OCI-LY1 (cell line): ENCODE data around the gene DDX50.
"Not testable (repeated sequence)": the region's sequence is repeated elsewhere in the genome, so short reads cannot be mapped to it uniquely, and the experiment has no call there.

Source experiments
- H2AFZ ChIP-seq: fragments of 200-600 bp; sonication (generic), shearing (Covaris generic); 2 replicates; pipeline ENCODE4 v1.6.0; 2014; ENCODE audit warnings: antibody characterized with exemption, mild to moderate bottlenecking, low read length
- H3F3A ChIP-seq: fragments of 200-600 bp; sonication (generic), shearing (Covaris generic); 2 replicates; pipeline ENCODE4 v1.6.0; 2014; ENCODE audit warnings: mild to moderate bottlenecking, antibody characterized with exemption, low read length, moderate library complexity; ENCODE audit not compliant: insufficient read depth
- H3K27ac ChIP-seq: fragments of 200-600 bp; sonication (generic); 2 replicates; pipeline ENCODE4 v1.5.1; 2014; ENCODE audit warnings: low read length, mixed run types, mild to moderate bottlenecking, low read depth; ENCODE audit not compliant: poor library complexity, severe bottlenecking
- H3K27me3 ChIP-seq: fragments of 200-600 bp; sonication (generic); 2 replicates; pipeline ENCODE4 v1.6.0; 2014; ENCODE audit warnings: antibody characterized with exemption, mild to moderate bottlenecking, low read length, moderate library complexity; ENCODE audit not compliant: insufficient read depth
- H3K36me3 ChIP-seq: fragments of 200-600 bp; sonication (generic); 2 replicates; pipeline ENCODE4 v1.6.1; 2014; ENCODE audit warnings: mild to moderate bottlenecking, antibody characterized with exemption, low read length, moderate library complexity, mixed read lengths; ENCODE audit not compliant: insufficient read depth
- H3K4me1 ChIP-seq: fragments of 200-600 bp; sonication (generic); 2 replicates; pipeline ENCODE4 v1.5.1; 2014; ENCODE audit warnings: mild to moderate bottlenecking, low read length, moderate library complexity; ENCODE audit not compliant: insufficient read depth, severe bottlenecking
- H3K4me2 ChIP-seq: fragments of 200-600 bp; sonication (generic), shearing (Covaris generic); 2 replicates; pipeline ENCODE4 v1.6.1; 2014; ENCODE audit warnings: low read length
- H3K4me3 ChIP-seq: fragments of 200-600 bp; sonication (generic); 2 replicates; pipeline ENCODE4 v1.5.1; 2014; ENCODE audit warnings: low read length, low read depth, mild to moderate bottlenecking, mixed read lengths; ENCODE audit not compliant: poor library complexity, severe bottlenecking
- H3K79me2 ChIP-seq: fragments of 200-600 bp; shearing (Covaris generic); 2 replicates; pipeline ENCODE4 v1.6.1; 2016; ENCODE audit warnings: mixed run types, low read length, mixed read lengths; ENCODE audit not compliant: insufficient read depth
- H3K9ac ChIP-seq: fragments of 200-600 bp; sonication (generic), shearing (Covaris generic); 2 replicates; pipeline ENCODE4 v1.6.1; 2014; ENCODE audit warnings: mild to moderate bottlenecking, low read length, mixed read lengths
- H3K9me2 ChIP-seq: fragments of 200-600 bp; sonication (generic), shearing (Covaris generic); 2 replicates; pipeline ENCODE4 v1.6.1; 2014; ENCODE audit warnings: low read depth, mild to moderate bottlenecking, low read length, mixed read lengths
- H3K9me3 ChIP-seq: fragments of 200-600 bp; shearing (Covaris generic); 2 replicates; pipeline ENCODE4 v1.6.1; 2014; ENCODE audit warnings: low read length, mixed read lengths
- H4K20me1 ChIP-seq: fragments of 200-600 bp; sonication (generic), shearing (Covaris generic); 2 replicates; pipeline ENCODE4 v1.6.0; 2016; ENCODE audit warnings: mild to moderate bottlenecking, low read length; ENCODE audit not compliant: insufficient read depth
- EZH2 ChIP-seq: fragments of 200-600 bp; sonication (generic), shearing (Covaris generic); IDR thresholded peaks from 2 replicates; pipeline ENCODE4 v1.8.0; 2017; ENCODE audit warnings: borderline replicate concordance, mixed run types, mild to moderate bottlenecking, antibody characterized with exemption, low read length, moderate library complexity, mixed read lengths
- TF ChIP-seq, protein P1 (sequence below): fragments of 200-600 bp; sonication (generic), shearing (Covaris generic); IDR thresholded peaks from 2 replicates; pipeline ENCODE4 v1.5.1; 2017; ENCODE audit warnings: mild to moderate bottlenecking, antibody characterized with exemption, low read length, moderate library complexity, mixed read lengths

DDX50 gene

DNA sequence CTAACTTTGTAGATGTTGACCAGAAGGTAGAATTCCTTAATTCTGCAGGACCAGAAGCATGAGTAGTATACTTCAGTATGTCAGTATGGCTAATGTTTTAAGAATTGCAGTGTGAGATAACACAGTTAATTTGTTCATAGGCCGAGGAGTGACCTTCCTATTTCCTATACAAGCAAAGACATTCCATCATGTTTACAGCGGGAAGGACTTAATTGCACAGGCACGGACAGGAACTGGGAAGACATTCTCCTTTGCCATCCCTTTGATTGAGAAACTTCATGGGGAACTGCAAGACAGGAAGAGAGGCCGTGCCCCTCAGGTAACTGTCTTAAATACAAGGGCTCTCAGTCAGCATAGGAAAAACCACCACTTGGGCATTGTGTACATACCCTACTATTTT lies 62.0 kb downstream of the DDX50 start:
- Histone ChIP-seq H2AFZ (no peak overlapping the region), H3K79me2 (peaks cover 40% of the 10 kb centered on the region), H3K4me3 (no peak overlapping the region), H3K9me3 (no peaks in the 10 kb centered on the region), H4K20me1 (0 out of 2 replicates have a peak, but pooled peaks cover 3% of the 10 kb centered on the region), H3K9ac (no peak overlapping the region), H3K27me3 (no peaks in the 10 kb centered on the region), H3K27ac (no peak overlapping the region), H3F3A (no peaks in the 10 kb centered on the region; the same call in 1 of the 2 replicates), H3K36me3 (peaks cover 97% of the 10 kb centered on the region), H3K9me2 (no peaks in the 10 kb centered on the region), H3K4me1 (peaks cover 19% of the 10 kb centered on the region), H3K4me2 (no peak overlapping the region)
- TF ChIP-seq, protein P1, sequence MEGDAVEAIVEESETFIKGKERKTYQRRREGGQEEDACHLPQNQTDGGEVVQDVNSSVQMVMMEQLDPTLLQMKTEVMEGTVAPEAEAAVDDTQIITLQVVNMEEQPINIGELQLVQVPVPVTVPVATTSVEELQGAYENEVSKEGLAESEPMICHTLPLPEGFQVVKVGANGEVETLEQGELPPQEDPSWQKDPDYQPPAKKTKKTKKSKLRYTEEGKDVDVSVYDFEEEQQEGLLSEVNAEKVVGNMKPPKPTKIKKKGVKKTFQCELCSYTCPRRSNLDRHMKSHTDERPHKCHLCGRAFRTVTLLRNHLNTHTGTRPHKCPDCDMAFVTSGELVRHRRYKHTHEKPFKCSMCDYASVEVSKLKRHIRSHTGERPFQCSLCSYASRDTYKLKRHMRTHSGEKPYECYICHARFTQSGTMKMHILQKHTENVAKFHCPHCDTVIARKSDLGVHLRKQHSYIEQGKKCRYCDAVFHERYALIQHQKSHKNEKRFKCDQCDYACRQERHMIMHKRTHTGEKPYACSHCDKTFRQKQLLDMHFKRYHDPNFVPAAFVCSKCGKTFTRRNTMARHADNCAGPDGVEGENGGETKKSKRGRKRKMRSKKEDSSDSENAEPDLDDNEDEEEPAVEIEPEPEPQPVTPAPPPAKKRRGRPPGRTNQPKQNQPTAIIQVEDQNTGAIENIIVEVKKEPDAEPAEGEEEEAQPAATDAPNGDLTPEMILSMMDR: no peak
- no peak for TF ChIP-seq EZH2

DNA sequence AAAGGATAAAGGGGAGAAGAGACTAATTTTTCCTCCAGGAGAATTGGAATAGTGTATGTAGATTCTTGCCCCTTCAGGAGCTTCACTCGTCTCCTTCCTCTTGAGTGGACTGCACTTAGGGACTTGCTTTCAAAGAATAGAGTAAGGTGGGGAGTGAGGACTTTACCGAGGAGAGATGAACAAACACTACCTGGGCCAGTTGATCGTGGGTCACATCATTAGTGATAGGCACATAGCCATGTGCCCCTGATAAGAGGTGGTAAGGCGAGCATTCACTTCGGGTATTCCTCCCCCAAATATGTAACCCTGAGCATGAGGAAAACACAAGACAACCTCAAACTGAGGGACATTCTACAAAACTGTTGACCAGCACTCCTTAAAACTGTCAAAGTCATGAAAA lies 72.9 kb downstream of the DDX50 start:
- H3K4me1 ChIP-seq: no peaks in the 10 kb centered on the region
- H4K20me1 ChIP-seq: no peaks in the 10 kb centered on the region
- H3F3A ChIP-seq: peaks cover 4% of the 10 kb centered on the region; the same call in 1 of the 2 replicates
- H3K9me2 ChIP-seq: no peaks in the 10 kb centered on the region
- no peak overlapping the region for H2AFZ ChIP-seq
- no peaks in the 10 kb centered on the region for H3K9me3 ChIP-seq
- peaks cover 99% of the 10 kb centered on the region for H3K36me3 ChIP-seq
- H3K79me2 ChIP-seq: no peaks in the 10 kb centered on the region
- no peaks in the 10 kb centered on the region for H3K27me3 ChIP-seq
- TF ChIP-seq, protein P1: no peak
- no peak for TF ChIP-seq EZH2
- no peak overlapping the region for H3K9ac ChIP-seq
- H3K27ac ChIP-seq: no peak overlapping the region
- no peak overlapping the region for H3K4me3 ChIP-seq
- no peak overlapping the region for H3K4me2 ChIP-seq

- H3K27me3 ChIP-seq, H4K20me1 ChIP-seq, H3K9me2 ChIP-seq, H3K4me2 ChIP-seq, H3F3A ChIP-seq, H3K27ac ChIP-seq, H3K4me3 ChIP-seq, H3K9me3 ChIP-seq, H3K79me2 ChIP-seq, H3K9ac ChIP-seq, H3K4me1 ChIP-seq, H2AFZ ChIP-seq: not testable (repeated sequence)
- H3K36me3 ChIP-seq: peaks cover 97% of the 10 kb centered on the region
These were observed 74.9 kb downstream of the DDX50 start for GRCh38 chr10:68975936-68976473.

DNA sequence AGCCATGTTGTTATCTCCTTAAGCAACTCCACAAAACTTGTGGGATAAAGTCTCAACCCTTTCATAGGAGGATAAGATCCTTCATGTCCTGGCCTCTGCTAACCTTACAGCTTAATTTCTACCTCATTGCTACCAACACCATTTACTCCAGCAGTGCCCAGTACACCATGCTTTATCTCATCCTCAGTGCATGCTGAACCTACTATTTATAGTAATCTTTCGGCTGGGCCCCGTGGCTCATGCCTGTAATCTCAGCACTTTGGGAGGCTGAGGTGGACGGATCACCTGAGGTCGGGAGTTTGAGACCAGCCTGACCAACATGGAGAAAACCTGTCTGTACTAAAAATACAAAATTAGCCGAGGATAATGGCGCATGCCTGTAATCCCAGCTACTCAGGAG lies 78.6 kb downstream of the DDX50 start:
- not testable (repeated sequence) for H3K9me3 ChIP-seq, H2AFZ ChIP-seq, H3K9me2 ChIP-seq, H3K9ac ChIP-seq, H4K20me1 ChIP-seq, H3K79me2 ChIP-seq, H3F3A ChIP-seq, H3K4me2 ChIP-seq, H3K27me3 ChIP-seq, H3K4me1 ChIP-seq, H3K4me3 ChIP-seq, H3K27ac ChIP-seq
- H3K36me3 ChIP-seq: peaks cover 97% of the 10 kb centered on the region
